ENCODE measurements around the gene LRRC56. TPM values are rescaled to one million over a fixed set of nuclear protein-coding genes. Genes with fewer than 3 reads are reported as not detected.

The LRRC56 gene
- total and polyA plus RNA-seq, 4 donors: 0.08 to 0.46 (median 0.20) TPM

DNA sequence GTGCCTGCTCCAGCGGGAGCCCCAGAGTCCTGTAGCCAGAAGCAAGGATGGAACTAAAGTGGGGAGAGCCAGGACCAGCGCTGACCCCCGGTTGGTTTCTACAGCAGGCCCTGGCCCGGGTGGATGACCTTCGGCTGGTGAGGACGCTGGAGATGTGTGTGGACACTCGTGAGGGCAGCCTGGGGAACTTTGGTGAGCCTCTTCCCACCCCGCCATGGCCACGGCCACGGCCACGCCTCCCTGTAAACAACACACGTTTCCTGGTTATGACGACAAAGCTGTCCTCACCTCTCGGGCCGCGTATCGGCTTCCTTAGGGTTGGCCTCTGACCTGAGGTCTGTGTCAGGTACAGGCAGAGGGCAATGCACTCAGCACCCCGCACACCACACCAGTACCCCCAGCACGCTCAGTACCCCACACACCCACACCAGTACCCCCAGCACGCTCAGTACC lies 4.1 kb downstream of the LRRC56 start:
- Histone ChIP-seq H3K9ac (ENCODE audit: low read depth in 1 of 2, low read length in 2 of 2) (no peak overlapping the region), H3K36me3 (ENCODE audit: control insufficient read depth in 4 of 4, insufficient read depth in 3 of 4, low read depth in 1 of 4, low read length in 3 of 4) (no peaks in the 10 kb centered on the region), H3K4me1 (ENCODE audit: control insufficient read depth in 4 of 4, insufficient read depth in 4 of 4, low read length in 3 of 4) (peaks cover 3 to 14% (median 9%) of the 10 kb centered on the region in 4 donors), H3K4me3 (ENCODE audit: low read depth in 1 of 3, low read length in 3 of 3) (no peak overlapping the region), H3K27me3 (ENCODE audit: control insufficient read depth in 4 of 4, insufficient read depth in 4 of 4, low read length in 3 of 4) (no peaks in the 10 kb centered on the region), H3K27ac (ENCODE audit: low read depth in 1 of 2, low read length in 2 of 2) (no peak overlapping the region), H3K9me3 (ENCODE audit: control insufficient read depth in 4 of 4, low read length in 3 of 4) (no peaks in the 10 kb centered on the region)
- WGBS: 91% methylated on average over 20 of the region's 20 CpGs
- TF ChIP-seq, protein P1, sequence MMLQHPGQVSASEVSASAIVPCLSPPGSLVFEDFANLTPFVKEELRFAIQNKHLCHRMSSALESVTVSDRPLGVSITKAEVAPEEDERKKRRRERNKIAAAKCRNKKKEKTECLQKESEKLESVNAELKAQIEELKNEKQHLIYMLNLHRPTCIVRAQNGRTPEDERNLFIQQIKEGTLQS (IDR thresholded peaks at IDR 0.05): no peak
- no peak for TF ChIP-seq SP1 (IDR thresholded peaks at IDR 0.05)
- TF ChIP-seq, protein P2, sequence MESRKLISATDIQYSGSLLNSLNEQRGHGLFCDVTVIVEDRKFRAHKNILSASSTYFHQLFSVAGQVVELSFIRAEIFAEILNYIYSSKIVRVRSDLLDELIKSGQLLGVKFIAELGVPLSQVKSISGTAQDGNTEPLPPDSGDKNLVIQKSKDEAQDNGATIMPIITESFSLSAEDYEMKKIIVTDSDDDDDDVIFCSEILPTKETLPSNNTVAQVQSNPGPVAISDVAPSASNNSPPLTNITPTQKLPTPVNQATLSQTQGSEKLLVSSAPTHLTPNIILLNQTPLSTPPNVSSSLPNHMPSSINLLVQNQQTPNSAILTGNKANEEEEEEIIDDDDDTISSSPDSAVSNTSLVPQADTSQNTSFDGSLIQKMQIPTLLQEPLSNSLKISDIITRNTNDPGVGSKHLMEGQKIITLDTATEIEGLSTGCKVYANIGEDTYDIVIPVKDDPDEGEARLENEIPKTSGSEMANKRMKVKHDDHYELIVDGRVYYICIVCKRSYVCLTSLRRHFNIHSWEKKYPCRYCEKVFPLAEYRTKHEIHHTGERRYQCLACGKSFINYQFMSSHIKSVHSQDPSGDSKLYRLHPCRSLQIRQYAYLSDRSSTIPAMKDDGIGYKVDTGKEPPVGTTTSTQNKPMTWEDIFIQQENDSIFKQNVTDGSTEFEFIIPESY (IDR thresholded peaks at IDR 0.05): no peak
- TF ChIP-seq FOXA1 (IDR thresholded peaks at IDR 0.05): no peak
- no peak for TF ChIP-seq EGR1 (IDR thresholded peaks at IDR 0.05; ENCODE audit: low read depth in 2 of 2)
- TF ChIP-seq HNF4A (conservative IDR thresholded peaks at IDR 0.05): no peak
- TF ChIP-seq, protein P3, sequence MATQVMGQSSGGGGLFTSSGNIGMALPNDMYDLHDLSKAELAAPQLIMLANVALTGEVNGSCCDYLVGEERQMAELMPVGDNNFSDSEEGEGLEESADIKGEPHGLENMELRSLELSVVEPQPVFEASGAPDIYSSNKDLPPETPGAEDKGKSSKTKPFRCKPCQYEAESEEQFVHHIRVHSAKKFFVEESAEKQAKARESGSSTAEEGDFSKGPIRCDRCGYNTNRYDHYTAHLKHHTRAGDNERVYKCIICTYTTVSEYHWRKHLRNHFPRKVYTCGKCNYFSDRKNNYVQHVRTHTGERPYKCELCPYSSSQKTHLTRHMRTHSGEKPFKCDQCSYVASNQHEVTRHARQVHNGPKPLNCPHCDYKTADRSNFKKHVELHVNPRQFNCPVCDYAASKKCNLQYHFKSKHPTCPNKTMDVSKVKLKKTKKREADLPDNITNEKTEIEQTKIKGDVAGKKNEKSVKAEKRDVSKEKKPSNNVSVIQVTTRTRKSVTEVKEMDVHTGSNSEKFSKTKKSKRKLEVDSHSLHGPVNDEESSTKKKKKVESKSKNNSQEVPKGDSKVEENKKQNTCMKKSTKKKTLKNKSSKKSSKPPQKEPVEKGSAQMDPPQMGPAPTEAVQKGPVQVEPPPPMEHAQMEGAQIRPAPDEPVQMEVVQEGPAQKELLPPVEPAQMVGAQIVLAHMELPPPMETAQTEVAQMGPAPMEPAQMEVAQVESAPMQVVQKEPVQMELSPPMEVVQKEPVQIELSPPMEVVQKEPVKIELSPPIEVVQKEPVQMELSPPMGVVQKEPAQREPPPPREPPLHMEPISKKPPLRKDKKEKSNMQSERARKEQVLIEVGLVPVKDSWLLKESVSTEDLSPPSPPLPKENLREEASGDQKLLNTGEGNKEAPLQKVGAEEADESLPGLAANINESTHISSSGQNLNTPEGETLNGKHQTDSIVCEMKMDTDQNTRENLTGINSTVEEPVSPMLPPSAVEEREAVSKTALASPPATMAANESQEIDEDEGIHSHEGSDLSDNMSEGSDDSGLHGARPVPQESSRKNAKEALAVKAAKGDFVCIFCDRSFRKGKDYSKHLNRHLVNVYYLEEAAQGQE (IDR thresholded peaks at IDR 0.05): no peak
- no peak for TF ChIP-seq RAD21 (IDR thresholded peaks at IDR 0.05)
- TF ChIP-seq, protein P4, sequence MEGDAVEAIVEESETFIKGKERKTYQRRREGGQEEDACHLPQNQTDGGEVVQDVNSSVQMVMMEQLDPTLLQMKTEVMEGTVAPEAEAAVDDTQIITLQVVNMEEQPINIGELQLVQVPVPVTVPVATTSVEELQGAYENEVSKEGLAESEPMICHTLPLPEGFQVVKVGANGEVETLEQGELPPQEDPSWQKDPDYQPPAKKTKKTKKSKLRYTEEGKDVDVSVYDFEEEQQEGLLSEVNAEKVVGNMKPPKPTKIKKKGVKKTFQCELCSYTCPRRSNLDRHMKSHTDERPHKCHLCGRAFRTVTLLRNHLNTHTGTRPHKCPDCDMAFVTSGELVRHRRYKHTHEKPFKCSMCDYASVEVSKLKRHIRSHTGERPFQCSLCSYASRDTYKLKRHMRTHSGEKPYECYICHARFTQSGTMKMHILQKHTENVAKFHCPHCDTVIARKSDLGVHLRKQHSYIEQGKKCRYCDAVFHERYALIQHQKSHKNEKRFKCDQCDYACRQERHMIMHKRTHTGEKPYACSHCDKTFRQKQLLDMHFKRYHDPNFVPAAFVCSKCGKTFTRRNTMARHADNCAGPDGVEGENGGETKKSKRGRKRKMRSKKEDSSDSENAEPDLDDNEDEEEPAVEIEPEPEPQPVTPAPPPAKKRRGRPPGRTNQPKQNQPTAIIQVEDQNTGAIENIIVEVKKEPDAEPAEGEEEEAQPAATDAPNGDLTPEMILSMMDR (IDR thresholded peaks at IDR 0.05; ENCODE audit: low read depth, low read length, missing input control): no peak
- no peak for TF ChIP-seq NR2F2 (IDR thresholded peaks at IDR 0.05)
- TF ChIP-seq RXRA (IDR thresholded peaks at IDR 0.05): no peak
- no peak for TF ChIP-seq TAF1 (conservative IDR thresholded peaks at IDR 0.05)
- TF ChIP-seq GABPA (IDR thresholded peaks at IDR 0.05 in 1 of 2, conservative IDR thresholded peaks at IDR 0.05 in 1 of 2): no peak
- TF ChIP-seq YY1 (IDR thresholded peaks at IDR 0.05): no peak
- TF ChIP-seq HNF4G (IDR thresholded peaks at IDR 0.05): no peak
- TF ChIP-seq, protein P5, sequence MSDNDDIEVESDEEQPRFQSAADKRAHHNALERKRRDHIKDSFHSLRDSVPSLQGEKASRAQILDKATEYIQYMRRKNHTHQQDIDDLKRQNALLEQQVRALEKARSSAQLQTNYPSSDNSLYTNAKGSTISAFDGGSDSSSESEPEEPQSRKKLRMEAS (IDR thresholded peaks at IDR 0.05): no peak
- TF ChIP-seq FOXA2 (IDR thresholded peaks at IDR 0.05): no peak
- no peak for TF ChIP-seq JUND (IDR thresholded peaks at IDR 0.05)
- no peak for DNase-seq (ENCODE audit: low spot score)

All from liver (tissue), 9 donors.